Activated gamma-delta T cell (primary cell): ENCODE results near the gene SVBP.
A peak's percentile ranks its signal among the peaks of the same experiment; 100 is the strongest.

Experiments used
- DNase-seq: peaks from one replicate; lab custom pipeline; 2025; lab: John Stamatoyannopoulos, UW

The SVBP gene

DNA sequence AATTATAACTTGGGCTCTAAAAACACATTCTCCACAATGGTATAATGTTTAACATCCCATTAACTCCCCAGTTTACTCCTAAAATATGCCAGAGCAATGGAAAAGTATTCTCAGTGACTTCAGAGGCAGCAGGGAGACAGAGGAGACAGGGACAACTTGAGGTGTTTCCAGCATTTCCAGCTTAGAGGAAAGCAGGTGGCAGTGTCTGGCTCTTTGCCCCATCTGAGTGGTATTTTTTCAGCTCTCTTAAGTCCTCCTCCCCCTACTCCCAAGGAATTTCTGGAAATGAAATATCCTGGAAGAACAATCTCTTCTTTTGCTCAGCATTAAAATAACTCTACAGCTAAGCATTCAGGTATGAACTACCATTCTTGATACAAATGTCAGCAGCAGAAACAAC lies 11.0 kb downstream of the SVBP start:
- DNase-seq = no peak

DNA sequence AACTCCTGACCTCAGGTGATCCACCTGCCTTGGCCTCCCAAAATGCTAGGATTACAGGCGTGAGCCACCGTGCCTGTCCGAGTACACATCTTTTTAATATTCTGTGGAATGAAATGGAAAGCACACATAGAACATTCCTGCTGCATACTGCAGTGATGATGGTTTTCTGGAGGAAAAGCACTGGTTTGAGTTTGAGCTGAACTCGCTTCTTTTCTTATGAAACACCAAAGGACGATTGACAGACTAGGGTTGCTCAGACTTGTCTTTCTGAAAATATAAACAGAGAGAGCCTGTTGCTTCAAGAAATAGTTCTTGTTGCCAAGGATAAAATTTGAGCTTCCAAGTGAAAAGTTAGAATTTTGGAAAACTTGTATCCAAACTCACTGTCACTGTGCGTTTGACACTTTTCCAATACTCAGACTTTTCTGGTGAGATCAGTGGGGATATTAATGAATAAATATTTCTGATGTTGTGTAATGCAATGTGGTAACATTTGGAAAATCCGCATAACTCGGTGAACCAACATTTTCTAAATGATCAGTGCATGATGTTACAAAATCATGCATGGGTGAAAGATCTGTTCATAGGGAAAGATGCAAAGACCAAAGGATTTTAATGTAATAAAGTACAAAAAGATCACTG lies 15.2 kb downstream of the SVBP start:
- no peak for DNase-seq

DNA sequence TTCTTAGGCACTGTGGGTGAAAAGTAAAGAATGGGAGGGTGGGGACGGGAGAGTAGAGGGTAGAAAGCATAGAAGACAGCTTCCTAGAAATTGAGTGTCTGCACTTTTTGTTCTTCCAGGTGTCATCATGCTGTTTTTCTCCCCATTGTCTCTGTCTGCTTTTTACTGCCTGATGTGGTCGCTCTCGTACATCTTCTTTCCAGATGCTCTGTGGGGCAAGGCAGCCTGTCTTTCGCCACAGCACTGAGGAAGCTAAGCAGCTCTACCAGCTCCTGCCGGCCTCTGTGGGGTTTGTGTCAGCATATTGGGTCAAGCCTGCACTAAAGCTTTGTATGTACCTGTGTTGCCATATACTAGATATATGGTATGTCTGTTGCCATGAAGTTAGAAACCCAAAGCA lies 19.2 kb downstream of the SVBP start:
- DNase-seq = no peak

- no peak for DNase-seq
Measured at GRCh38 chr1:42797414-42797813, 19.8 kb downstream of the SVBP start.

- DNase-seq = no peak
Measured at GRCh38 chr1:42793824-42794223, 23.4 kb downstream of the SVBP start.

- no peak for DNase-seq
Measured at GRCh38 chr1:42788021-42788420, 29.2 kb downstream of the SVBP start.

- DNase-seq = no peak
Measured at GRCh38 chr1:42786097-42786496, 31.1 kb downstream of the SVBP start.

GRCh38 chr1:42784946-42785693 lies 32.1 kb downstream of the SVBP start, which contains the start of gene TMEM269:
TMEM269 (plus strand) TSS chr1:42784991; CDS start chr1:42789894, 4,903 bp downstream.
- peak; percentile 23 for DNase-seq

GRCh38 chr1:42784547-42784945 lies 32.7 kb downstream of the SVBP start:
- no peak for DNase-seq

GRCh38 chr1:42783092-42783491 lies 34.1 kb downstream of the SVBP start:
- no peak for DNase-seq

DNA sequence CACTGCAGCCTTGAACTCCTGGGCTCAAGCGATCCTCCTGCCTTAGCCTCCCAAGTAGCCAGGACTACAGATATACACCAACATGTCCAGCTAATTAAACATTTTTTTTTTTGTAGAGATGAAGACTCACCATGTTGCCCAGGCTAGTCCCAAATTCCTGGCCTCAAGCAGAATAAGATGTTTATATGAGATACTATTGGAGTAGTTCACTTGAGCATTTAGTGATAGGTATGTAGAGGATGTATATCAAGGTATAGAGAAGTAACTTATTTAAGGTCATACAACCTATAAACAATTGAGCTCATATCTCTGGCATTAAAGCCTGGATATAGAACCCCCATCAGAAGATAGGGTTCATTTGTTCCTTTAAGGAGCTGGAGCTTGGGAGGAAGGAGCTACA lies 37.0 kb downstream of the SVBP start:
- DNase-seq = no peak

GRCh38 chr1:42779725-42780124 lies 37.5 kb downstream of the SVBP start:
- no peak for DNase-seq

- DNase-seq = no peak
Measured at GRCh38 chr1:42777852-42778251, 39.3 kb downstream of the SVBP start.

GRCh38 chr1:42776502-42776901 lies 40.7 kb downstream of the SVBP start:
- no peak for DNase-seq

GRCh38 chr1:42774928-42775526 lies 42.2 kb downstream of the SVBP start:
- no peak for DNase-seq

- no peak for DNase-seq
Measured at GRCh38 chr1:42773420-42773819, 43.8 kb downstream of the SVBP start.

DNA sequence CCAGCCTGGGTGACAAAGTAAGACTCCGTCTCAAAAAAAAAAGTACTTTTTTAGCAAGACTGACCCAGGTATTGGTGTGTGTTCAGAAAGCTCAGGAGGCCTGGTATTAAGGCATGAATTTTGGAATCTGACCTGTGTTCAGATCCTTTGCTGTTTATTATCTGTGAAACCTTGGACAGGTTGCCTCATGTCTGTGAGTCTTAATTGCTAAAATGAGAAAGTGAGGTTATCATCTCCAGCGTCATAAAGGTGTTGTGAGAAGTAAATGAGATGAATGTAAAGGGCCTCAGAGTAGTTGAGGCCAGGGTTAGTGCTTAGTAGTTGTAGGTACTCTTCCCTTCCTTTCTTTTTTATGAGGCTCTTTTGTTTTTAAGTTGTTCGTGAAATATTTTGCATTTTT lies 47.4 kb downstream of the SVBP start:
- DNase-seq = no peak

DNA sequence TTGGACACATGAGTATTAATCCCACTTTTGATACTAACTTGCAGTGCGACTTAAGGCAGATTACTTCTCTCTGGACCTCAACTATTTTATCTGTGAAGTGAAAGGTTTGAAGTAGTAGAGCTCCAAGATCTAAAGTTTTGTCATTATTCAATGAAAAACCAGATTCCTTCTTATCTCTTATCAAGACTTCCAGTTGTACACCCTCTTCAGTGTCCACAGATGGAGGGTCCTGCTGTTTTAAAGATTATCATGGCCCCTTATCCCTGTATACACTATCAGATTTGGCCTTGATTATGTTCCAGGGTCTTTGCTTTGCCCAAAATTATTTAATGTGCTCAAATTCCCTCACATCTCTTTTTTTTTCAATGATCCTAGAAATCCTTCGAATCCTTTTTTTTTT lies 49.0 kb downstream of the SVBP start:
- no peak for DNase-seq

DNA sequence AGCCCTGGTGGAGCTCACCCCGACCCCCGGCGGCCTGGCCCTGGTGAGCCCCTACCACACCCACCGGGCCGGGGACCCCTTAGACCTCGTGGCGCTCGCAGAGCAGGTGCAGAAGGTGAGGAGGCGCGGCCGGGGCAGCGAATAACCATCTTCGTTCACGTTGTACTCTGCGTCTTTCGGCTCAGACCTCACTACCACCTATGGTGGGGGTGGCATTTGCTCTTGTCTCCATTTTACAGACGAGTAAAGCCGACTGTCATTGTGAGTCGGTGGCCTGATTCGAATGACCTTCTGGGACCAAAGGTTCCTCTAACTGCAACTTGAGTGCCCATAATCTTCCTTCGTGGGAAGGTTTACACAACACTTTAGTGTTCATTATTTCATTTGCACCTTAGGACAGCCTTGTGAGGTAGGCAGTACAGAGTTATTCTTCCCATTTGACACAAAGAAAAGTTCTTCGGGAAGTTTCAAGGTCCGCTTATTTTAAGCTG lies 49.6 kb downstream of the SVBP start:
- DNase-seq = no peak

- peak; percentile 99 for DNase-seq
Measured at GRCh38 chr1:42766741-42767509, 50.3 kb downstream of the SVBP start, which contains the start of the genes C1orf50 and P3H1. C1orf50 (plus strand) TSS chr1:42767249; CDS start chr1:42767312, 63 bp downstream. P3H1 (minus strand) TSS chr1:42767028; CDS start chr1:42766971, 57 bp downstream.

DNA sequence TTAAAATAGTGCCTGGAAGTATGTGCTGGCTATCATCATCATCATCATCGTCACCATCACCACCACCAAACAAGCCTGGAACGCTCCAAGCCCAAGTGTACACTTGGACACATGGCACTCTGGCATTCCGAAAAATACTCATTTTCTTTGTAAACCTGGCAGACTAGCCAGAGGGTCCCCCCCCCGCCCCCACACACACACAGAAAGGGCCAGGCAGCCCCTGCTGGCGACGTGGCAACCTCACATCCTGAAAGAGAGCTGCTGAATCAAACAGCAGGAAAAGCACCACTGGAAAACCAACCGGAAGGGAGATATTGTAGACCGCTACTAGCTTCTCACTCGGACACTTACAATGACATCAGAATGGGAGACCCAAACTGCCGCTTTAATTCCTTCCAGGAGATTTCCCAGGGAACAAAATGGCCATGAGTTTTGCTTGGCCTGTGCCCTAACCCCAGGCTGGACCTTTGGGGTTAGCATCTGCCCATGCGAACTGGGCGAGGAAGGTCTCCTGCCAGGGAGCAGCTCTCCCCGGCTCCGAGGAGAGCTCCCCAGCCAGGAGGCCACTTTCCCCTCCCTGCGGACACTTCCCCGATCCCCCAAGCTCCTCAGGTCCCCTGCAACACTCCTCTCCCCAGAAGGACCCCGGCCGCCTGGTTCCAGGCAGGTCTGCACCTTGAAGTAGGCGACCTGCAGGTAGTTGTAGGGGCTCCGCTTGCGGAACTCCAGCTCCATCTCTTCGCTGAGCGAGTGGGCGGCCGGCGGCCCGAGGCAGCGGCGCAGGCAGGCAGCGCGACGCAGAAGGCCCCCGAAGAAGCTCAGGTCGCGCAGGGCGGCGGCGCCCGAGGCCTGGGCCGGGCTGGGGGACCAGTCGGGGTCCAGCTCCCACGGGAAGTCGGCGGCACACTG lies 51.1 kb downstream of the SVBP start:
- DNase-seq = no peak
